ENCODE results near the gene ERCC6L.
"Not testable (repeated sequence)": the region's sequence is repeated elsewhere in the genome, so short reads cannot be mapped to it uniquely, and the experiment has no call there.

ERCC6L gene

DNA sequence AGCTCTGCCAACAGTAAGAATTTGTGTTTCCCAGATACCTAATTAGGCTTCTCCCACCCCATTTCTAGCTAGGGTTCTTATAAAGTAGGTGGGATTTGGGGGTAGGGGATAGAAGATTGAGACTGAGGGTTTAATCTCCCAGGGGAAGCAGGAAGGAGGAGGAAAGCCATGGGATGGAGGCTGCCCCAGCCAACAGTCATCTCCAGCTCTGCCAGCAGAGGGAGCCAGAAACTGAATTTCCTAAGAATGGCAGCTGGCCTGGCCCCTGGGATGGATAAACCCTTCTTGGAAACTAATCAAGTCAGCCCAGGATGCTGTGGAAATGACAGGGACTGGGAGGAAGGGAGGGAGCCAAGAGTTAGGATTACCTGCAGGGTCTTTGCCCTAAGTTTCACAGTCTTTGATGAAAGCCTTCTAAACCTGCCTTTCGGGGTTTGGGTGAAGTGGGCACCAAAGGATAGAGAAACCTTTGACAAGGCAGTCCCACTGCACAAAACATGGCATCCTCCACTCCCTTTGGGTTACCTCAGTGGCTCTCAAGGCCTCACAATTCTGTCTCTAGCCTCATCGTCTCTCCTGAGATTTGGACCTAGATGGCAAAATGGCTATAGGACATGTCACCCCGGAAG, 6.7 kb upstream of the ERCC6L start:
- DNase-seq: peak; percentile 24

DNA sequence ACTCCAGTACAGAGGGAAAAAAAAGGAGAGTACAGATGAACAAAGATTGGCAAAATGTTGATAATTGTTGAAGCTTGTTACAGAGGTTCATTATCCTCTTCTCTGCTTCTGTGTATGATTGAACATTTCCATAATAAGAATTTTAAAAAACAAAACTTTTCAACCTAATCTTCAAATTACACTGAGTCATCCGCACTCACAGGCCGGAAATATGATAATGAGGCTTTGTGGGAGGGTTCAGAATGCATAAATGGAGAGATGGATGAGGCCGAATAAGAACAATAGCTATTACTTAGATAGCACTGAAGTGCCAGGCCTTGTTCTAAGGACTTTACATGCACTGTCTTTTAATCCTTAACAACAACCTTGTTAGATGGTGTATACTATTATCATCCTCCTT, 4.6 kb upstream of the ERCC6L start:
- no peak for DNase-seq

DNA sequence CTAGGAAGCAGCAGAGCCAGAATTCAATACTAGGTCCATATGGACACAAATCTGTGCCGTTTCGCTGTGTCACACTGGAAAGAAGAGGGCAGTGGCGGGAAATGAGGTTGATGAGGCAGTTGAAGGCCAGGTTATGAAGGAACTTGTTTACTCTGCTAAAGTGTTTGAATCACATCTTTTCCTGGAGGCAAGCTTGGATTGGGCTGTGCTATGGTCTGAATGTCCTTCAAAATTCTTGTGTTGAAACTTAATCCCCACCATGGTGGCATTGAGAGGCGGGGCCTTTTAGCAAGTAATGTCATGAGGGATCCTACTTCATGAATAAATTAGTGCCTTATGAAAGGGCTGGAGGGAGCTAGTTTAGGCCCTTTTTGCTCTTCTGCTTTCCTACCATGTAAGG, 2.1 kb upstream of the ERCC6L start:
- no peak for DNase-seq

DNA sequence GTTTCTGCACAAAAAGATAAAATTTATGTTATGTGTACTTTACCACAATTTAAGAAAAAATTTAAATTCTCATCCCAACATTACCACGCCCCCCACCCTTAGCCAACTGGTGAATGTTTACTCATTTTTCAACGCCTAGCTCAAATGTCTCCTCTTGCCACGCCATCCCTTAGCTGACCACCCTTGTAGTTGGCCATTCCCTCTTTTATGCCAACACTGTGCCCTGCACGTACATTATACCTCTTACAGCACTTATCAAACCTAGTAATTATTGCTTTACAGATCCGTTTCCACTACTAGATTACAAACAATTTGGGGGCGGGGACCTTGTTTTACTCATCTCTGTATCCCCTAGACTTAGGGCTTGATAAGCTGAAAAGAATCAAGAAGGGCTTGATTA, 644 bp downstream of the ERCC6L start:
- no peak for DNase-seq

DNA sequence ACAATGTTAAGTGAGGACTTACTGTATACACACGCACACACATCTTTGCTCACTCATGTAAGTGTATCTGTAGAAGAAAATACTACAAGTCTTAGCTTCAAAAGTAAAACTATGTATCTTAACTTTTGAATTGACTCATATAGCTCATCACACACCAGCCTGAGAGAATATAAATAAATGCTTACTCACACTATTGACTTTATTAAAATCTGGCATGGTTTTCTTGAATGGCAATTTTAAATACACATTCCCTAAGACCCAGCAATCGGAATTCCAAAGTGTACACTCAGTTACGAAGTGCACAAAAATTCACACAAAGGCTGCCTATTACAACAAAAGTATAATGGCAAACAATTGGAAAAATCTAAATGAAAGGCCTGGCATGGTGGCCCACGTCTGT, 2.0 kb downstream of the ERCC6L start:
- DNase-seq: no peak

- DNase-seq: no peak
These were observed 8.5 kb downstream of the ERCC6L start for GRCh38 chrX:72230290-72230689.

DNA sequence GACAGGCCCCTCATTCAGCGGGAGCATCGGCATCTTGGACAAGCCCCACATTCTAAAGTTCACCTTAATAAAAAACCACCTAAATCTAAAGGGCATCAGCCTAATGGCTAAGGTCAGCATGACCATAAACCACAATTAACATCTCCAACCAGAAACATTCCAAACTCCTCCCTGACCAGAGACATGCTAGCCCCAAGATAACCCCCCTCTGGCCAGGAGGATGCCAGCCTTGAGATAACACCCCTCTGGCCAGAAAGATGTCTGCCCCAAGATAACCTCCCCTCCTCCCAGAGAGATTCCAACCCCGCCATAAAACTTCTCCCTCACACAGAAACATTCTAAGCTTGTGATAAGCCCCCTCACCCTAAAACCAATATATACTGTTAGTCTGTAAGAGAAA, 18.5 kb downstream of the ERCC6L start:
- peak; percentile 14 for DNase-seq

GRCh38 chrX:72216973-72217372, 21.9 kb downstream of the ERCC6L start:
- no peak for DNase-seq

DNA sequence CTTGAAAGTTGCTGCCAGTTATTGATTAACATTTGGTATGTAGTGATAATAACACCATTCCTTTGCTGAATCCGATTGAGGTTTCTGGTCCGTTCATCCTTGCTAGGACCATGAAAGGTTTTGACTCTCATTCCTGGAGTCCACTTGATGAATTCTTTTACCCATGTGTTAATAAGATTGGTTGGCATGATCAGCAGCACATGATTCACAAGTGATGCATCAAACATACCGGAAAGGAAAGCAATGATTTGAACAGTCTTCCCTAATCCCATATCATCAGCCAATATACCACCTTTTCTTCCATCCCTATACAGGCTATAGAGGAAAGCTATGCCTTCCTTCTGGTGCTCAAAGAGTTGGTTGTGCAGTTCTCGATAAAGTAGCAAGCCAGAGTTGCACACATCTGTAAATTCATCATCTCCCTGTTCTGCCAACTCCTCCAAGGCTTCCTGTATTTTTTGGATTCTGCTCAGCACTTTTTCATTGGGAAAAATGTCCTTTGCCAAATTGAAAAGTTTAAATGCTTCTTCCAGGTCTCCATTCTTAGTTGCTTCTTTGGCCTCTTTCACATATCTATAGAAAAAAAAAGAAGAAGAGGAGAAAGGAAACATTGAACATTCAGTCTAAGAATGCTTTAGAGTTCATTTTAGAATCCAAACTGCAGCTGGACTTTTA, 30.6 kb downstream of the ERCC6L start:
- no peak for DNase-seq

GRCh38 chrX:72207366-72207765, 31.5 kb downstream of the ERCC6L start:
- DNase-seq: no peak

DNA sequence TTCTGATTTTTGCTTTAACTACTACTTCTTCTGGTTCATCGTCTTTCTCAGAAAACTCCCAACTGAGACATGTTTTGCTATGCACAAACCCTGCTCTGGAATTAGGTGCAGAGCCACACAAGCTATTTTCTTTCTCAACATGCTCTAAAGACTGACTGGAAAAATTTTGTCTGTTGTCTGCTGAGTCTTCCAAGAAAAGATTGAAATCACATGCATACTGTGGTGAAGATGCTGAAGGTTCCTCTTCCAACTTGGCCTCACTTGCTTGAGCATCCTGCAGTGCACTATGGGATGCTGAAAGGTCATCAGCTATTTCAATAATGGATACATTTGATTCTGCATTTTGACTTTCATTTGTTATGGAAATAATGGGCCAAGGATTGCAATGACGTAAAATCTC, 33.1 kb downstream of the ERCC6L start:
- DNase-seq: no peak

- DNase-seq: no peak
These were observed 35.4 kb downstream of the ERCC6L start for GRCh38 chrX:72203421-72203820.

- DNase-seq: no peak
These were observed 35.9 kb downstream of the ERCC6L start for GRCh38 chrX:72202792-72203401.

DNA sequence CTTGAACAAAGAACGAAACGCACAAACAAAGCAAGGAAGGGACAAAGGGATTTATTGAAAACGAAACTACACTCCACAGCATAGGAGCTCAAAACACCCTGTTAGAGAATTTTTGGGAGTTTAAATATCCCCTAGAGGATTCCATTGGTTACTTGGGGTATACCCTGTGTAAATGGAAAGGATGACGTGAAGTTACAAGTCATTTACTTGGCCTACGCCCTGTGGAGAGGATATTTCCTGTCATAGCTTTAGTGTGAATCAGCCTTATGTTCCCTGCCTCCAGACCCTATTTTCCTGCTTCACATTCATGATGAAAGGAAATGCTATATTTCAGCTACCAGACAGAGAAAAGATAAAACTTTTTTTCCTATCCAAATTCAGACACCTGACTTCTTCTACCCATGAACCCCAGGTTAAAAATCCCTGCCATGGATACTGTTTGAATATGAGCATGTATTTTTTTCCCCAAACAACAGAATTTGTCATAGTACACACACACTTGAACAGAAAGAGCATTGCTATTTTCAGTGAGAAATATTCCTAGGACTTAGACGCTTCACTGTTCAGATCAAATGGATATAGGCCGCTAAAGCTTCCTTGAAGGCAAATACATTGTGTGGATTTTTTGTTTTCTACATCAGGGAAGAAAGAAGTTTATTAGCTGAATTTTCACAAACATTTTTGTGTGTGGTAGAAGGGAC, 36.8 kb downstream of the ERCC6L start:
- DNase-seq: peak; percentile 72

GRCh38 chrX:72182924-72183323, 55.9 kb downstream of the ERCC6L start:
- DNase-seq: no peak

- DNase-seq: peak; percentile 88
These were observed 57.4 kb downstream of the ERCC6L start, which contains the start of gene PIN4 for GRCh38 chrX:72181178-72182125. Gene PIN4 (plus strand): TSS chrX:72181757. CDS start chrX:72181786, 29 bp downstream.

DNA sequence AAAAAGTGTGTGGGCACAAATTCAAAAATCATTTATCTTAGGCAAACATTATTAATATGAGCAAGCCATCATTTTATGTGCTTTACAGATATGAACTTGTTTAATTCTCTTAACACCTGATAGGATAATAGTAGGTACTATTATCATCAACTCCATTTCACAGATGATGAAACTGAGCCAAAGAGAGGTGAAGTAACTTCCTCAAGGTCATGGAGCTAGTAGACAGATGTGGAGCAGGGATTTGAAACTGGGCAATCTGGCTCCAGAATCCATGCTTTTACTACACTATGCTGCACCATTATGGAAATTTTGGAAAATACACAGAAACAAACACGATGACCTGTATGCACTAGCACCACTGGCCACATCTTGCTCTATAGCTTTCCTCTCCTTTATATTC, 58.3 kb downstream of the ERCC6L start:
- DNase-seq: no peak

GRCh38 chrX:72176981-72177380, 61.8 kb downstream of the ERCC6L start:
- DNase-seq: no peak

DNA sequence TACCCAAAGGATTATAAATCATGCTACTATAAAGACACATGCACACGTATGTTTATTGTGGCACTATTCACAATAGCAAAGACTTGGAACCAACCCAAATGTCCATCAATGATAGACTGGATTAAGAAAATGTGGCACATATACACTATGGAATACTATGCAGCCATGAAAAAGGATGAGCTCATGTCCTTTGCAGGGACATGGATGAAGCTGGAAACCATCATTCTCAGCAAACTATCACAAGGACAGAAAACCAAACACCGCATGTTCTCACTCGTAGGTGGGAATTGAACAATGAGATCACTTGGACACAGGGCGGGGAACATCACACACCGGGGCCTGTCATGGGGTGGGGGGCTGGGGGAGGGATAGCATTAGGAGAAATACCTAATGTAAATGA, 62.5 kb downstream of the ERCC6L start:
- not testable (repeated sequence) for DNase-seq

DNA sequence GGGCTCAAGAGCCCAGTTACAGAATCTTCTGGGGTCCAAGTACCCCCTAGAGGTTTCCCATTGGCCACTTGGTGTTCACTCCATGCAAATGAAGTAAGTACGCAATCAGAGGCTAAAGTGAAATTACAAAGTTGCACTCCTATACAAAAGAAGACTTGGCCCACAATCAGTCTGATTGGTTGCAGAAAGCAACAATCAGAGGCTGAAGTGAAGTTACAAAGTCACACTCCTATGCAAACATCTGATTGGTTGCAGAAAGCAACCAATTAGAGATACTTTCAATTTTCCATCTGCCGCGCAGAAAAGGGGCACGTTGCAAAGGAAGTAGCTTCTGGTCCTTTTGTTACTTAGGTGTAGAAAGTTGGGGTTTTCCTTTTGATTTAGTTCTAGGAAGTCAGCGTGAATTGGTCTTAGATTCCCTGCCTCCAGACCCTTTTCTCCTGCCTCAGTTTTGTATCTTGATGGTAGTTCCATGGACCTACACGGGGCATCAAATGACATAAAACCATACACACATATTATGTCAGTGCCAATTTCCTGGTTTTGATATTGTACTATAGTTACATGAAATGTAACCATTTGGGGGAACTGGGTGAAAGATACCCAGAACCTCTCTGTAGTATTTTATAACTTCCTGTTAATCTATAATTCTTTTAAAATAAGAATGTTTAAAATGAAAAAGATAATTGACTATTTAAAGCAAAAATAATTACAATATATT, 69.7 kb downstream of the ERCC6L start:
- no peak for DNase-seq

DNA sequence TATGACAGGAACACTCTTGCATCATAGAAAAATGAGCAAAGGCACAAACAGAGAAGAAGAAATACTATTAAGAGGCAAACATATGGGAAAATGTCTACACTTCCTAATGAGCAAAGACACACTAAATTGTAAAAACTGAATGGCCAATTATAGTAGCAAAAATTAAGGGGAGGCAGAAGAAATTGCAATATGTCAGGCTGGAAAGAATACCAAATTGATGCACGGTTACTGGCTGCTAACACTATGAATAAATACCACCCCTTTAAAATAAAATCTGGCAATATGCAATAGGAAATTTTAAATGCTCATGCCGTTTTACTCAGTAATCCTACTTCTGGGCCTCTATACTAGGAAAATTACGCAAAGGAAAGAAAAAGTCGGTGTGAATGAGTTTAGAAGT, 73.3 kb downstream of the ERCC6L start:
- DNase-seq: no peak

DNA sequence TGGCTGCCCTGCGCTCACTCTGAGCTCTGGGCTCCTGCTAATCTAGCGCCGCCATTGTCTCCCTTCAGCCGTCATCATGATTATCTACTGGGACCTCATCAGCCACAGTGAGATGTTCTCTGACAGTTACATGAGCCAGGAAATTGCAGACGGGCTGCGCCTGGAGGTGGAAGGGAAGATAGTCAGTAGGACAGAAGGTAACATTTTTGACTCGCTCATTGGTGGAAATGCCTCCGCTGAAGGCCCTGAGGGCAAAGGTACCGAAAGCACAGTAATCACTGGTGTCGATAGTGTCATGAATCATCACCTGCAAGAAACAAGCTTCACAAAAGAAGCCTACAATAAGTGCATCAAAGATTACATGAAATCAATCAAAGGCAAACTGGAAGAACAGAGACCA, 79.1 kb downstream of the ERCC6L start:
- DNase-seq: no peak

Measured in NCI-H226 (cell line).